Upper lobe of left lung (tissue), 6 donors: ENCODE data around the gene VMP1. TPM values are rescaled to one million over a fixed set of nuclear protein-coding genes. Genes with fewer than 3 reads are reported as not detected.

Experiments
- ATAC-seq, 2 donors: fragments of 200-7000 bp; cut with Tn5 transposase; one replicate each; pipeline ENCODE4 v1.9.1; 2022; ENCODE audit warnings: mild to moderate bottlenecking in 2 of 2, moderate library complexity in 2 of 2; ENCODE audit not compliant: low FRiP score in 2 of 2
- DNase-seq, 2 donors: peaks; one replicate each; pipeline ENCODE4 v3.0.0-alpha.2; 2019 to 2020
- H3K27ac ChIP-seq, 4 donors: fragments of 200-600 bp; sonication (generic); one replicate each; pipeline ENCODE4 v1.5.1; 2016 to 2019
- H3K27me3 ChIP-seq, 4 donors: fragments of 200-600 bp; sonication (generic); one replicate each; pipeline ENCODE4 v1.5.1; 2017 to 2019
- H3K36me3 ChIP-seq, 4 donors: fragments of 200-600 bp; sonication (generic); one replicate each; pipeline ENCODE4 v1.5.1; 2016 to 2019
- H3K4me1 ChIP-seq, 4 donors: fragments of 200-600 bp; sonication (generic); one replicate each; pipeline ENCODE4 v1.5.1; 2018 to 2019
- H3K4me3 ChIP-seq, 4 donors: fragments of 200-600 bp; sonication (generic); one replicate each; pipeline ENCODE4 v1.5.1; 2017 to 2019; ENCODE audit warnings: mild to moderate bottlenecking in 2 of 4, moderate library complexity in 1 of 4
- H3K9me3 ChIP-seq, 4 donors: fragments of 200-600 bp; sonication (generic); one replicate each; pipeline ENCODE4 v1.5.1; 2018 to 2019
- EP300 ChIP-seq, 4 donors: sonication (generic); formaldehyde crosslinking; IDR thresholded peaks; one replicate each; pipeline ENCODE4 v1.5.1; 2017; ENCODE audit warnings: antibody characterized with exemption in 4 of 4, control low read depth in 2 of 4
- POLR2A ChIP-seq, 4 donors: fragments of 450-650 bp; IDR thresholded peaks; one replicate each; pipeline ENCODE4 v1.5.1; 2016 to 2017; ENCODE audit warnings: antibody characterized with exemption in 4 of 4, mild to moderate bottlenecking in 2 of 4
- POLR2AphosphoS5 ChIP-seq, 2 donors: sonication (generic); formaldehyde crosslinking; IDR thresholded peaks; one replicate each; pipeline ENCODE4 v1.5.1; 2017; ENCODE audit warnings: antibody characterized with exemption in 2 of 2
- WGBS, 2 donors: methylation state at CpG; one replicate each; pipeline ENCODE4 v1.1.5; 2017 to 2018; 5-methylcytosine and 5-hydroxymethylcytosine counted together
- small RNA-seq, 4 donors: library from RNA; depleted of rRNA; stranded (forward); fragments of <200 nt; gene quantifications; one replicate each; pipeline ENCODE3, GENCODE V24; 2016
- total RNA-seq, 6 donors: library from RNA; depleted of rRNA in 4 of 6; stranded (reverse); fragments of >200 nt in 4 of 6; gene quantifications; one replicate each; pipeline versions ENCODE4 v1.1.0 to v1.2.1, GENCODE V29; 2016 to 2021
- TF ChIP-seq, protein P1 (sequence below), 6 experiments: fragments of 450-650 bp in 4 of 6; fragments of 200-600 bp in 2 of 6; sonication (generic) in 2 of 6; IDR thresholded peaks; one replicate each; pipeline ENCODE4 v1.5.1; 2016 to 2019; ENCODE audit warnings: antibody characterized with exemption in 6 of 6
- donor health status: DM: no; HTN: no; CAD: no; lungs with moderate emphysema.
- donor health status: DM: no; HTN: yes; CAD: no; lungs with severe emphysema.

VMP1 gene
- total RNA-seq, 6 donors from 2014 or later, result 124 to 246 (median 181) TPM

DNA sequence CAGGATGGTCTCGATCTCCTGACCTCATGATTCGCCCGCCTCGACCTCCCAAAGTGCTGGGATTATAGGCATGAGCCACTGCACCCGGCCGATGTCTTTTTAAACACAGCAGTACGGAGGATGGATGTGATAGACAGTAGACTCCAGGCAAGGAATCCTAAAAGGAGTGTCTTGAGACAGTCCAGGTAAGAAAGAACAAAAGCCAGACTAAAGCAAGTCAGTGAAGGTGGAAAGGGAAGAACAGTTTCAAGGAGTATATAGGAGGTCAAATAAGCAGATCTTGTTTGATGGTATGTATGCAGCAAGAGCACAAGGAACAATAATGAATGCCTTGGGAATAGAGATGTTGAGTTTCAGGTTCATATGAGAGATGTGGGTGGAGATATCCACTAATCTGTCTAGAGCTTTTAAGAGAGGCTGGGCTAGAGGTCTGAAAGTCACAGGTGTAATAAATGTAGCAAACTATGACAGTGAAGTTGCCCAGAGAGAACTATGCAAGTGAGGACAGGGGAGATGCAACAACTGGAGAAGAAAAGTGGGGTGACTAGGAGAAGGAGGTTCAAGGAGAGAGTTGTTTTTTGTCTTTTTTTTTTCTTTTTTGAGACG, 180.8 kb downstream of the VMP1 start:
- no peaks in the 10 kb centered on the region for H3K9me3 ChIP-seq
- peaks cover 6 to 50% (median 25%) of the 10 kb centered on the region in 4 donors for H3K36me3 ChIP-seq

DNA sequence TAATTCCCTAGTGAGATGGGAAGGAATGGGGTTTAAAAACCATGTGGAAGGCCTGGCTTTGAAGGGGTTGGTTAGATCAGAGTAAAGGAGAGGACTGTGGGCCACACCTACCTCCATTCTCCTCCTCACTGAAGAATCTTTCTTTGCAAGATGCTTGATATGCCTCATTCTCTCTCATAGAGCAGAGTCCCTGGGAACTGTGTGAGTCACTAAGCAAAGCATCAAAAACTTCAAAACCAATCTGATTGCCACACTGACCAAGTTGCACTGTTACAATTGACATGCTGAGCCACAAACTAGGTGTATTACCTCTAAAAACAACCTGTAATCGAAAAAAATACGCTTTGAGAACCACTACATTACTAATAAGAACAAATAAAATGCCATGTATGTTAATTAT, 183.3 kb downstream of the VMP1 start:
- TF ChIP-seq, protein P1, sequence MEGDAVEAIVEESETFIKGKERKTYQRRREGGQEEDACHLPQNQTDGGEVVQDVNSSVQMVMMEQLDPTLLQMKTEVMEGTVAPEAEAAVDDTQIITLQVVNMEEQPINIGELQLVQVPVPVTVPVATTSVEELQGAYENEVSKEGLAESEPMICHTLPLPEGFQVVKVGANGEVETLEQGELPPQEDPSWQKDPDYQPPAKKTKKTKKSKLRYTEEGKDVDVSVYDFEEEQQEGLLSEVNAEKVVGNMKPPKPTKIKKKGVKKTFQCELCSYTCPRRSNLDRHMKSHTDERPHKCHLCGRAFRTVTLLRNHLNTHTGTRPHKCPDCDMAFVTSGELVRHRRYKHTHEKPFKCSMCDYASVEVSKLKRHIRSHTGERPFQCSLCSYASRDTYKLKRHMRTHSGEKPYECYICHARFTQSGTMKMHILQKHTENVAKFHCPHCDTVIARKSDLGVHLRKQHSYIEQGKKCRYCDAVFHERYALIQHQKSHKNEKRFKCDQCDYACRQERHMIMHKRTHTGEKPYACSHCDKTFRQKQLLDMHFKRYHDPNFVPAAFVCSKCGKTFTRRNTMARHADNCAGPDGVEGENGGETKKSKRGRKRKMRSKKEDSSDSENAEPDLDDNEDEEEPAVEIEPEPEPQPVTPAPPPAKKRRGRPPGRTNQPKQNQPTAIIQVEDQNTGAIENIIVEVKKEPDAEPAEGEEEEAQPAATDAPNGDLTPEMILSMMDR (IDR thresholded peaks at IDR 0.05), result no peak
- TF ChIP-seq POLR2A (IDR thresholded peaks at IDR 0.05) (no peak), POLR2AphosphoS5 (IDR thresholded peaks at IDR 0.05) (no peak), EP300 (IDR thresholded peaks at IDR 0.05) (no peak)
- DNase-seq (no peak), ATAC-seq (no peak)
- Histone ChIP-seq H3K9me3 (no peaks in the 10 kb centered on the region), H3K27me3 (no peaks in the 10 kb centered on the region), H3K4me1 (peaks cover 21 to 31% (median 26%) of the 10 kb centered on the region in 4 donors), H3K36me3 (peaks cover 0 to 27% (median 4%) of the 10 kb centered on the region in 4 donors), H3K27ac (no peak overlapping the region), H3K4me3 (no peak overlapping the region)
- 98% methylated on average over 2 of the region's 2 CpGs for WGBS, 2 donors

More for the DNA sequence above, 180.8 kb downstream of the VMP1 start:
- H3K27me3 ChIP-seq, result no peaks in the 10 kb centered on the region
- H3K4me3 ChIP-seq, result no peak overlapping the region
- ATAC-seq (no peak), DNase-seq (no peak)
- H3K4me1 ChIP-seq, result peaks cover 9 to 15% (median 12%) of the 10 kb centered on the region in 4 donors
- no peak overlapping the region for H3K27ac ChIP-seq
- 96 to 97% methylated on average over 8 of the region's 8 CpGs for WGBS, 2 donors
- no peak for TF ChIP-seq POLR2AphosphoS5 (IDR thresholded peaks at IDR 0.05)
- TF ChIP-seq, protein P1 (IDR thresholded peaks at IDR 0.05), result no peak
- no peak for TF ChIP-seq POLR2A (IDR thresholded peaks at IDR 0.05)
- no peak for TF ChIP-seq EP300 (IDR thresholded peaks at IDR 0.05)

Small RNA genes within 50 kb of the gene (small RNA-seq; reads per million reads assigned to genes)
- gene AC040904.1, result 0 reads per million in 4 donors
- 0 reads per million in 4 donors for gene RNU6-450P

Other genes with a start within 250 kb of the VMP1 start
- gene DHX40, start 142.0 kb upstream of the VMP1 start, total RNA-seq, result 10 to 100 TPM; 11.8 to 63.2 (median 21.0) TPM
- gene CLTC, start 87.8 kb upstream of the VMP1 start, total RNA-seq, result 100 to 1,000 TPM; 113 to 266 (median 192) TPM
- 10 to 100 TPM; 13.7 to 38.5 (median 22.0) TPM for gene PTRH2, start 224 bp upstream of the VMP1 start, total RNA-seq
- gene TUBD1, start 185.3 kb downstream of the VMP1 start, total RNA-seq, result 10 to 100 TPM in 1 of 6 donors, 1 to 10 TPM in 5; 3.1 to 52.4 (median 7.6) TPM
- 10 to 100 TPM; 13.1 to 60.8 (median 30.3) TPM for gene RPS6KB1, start 185.5 kb downstream of the VMP1 start, total RNA-seq